Measurements from ENCODE around the gene ZFP36L2. TPM values are rescaled to one million over a fixed set of nuclear protein-coding genes. Genes with fewer than 3 reads are reported as not detected.

ZFP36L2 gene
- total and polyA plus RNA-seq, 10 of the 15 experiments (the other 5 are each of a cell fraction or from before 2014, with no cell fraction given): 4.3 to 64.9 (median 19.5) TPM

DNA sequence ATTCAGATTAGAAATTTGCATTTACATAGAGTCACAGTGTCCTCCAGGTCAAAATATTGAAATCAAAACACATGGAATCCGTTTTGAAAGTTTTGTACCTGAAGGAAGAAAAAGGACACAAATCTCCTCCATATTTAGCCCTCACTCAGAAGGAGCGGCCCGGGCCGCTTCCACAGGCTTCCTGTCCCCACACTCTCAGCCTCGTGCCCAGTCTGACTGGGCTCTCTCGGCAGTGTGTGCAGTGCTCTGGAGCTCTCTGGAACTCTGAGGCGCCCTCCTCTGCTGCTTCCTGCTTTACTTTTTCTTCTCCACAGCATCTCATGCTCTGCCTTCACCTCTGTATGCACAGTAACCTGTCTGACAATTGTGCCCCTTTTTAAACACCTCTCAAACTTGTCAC, 22.2 kb upstream of the ZFP36L2 start:
- CTCF ChIA-PET: no interaction called here
- ATAC-seq (no peak), FAIRE-seq (no peak), DNase-seq (ENCODE audit: low read depth, low spot score) (no peak)
- H3K9me3 ChIP-seq (replicated peaks; ENCODE audit: control insufficient read depth, insufficient read depth, low read length): no peaks in the 10 kb centered on the region
- H3K4me2 ChIP-seq (ENCODE audit: control insufficient read depth, insufficient read depth): no peak overlapping the region
- RAD21 ChIA-PET (ENCODE audit: unreplicated experiment): interaction anchor here (1.2 kb wide), 1 partner anchor 236 kb away, joined by 5 read pairs; no protein-coding TSS in a partner anchor
- no peak overlapping the region for H3K4me3 ChIP-seq
- in situ Hi-C loops (cut with MboI): no loop called here
- no peak overlapping the region for H3K27ac ChIP-seq (ENCODE audit: control insufficient read depth, insufficient read depth)
- H4K20me1 ChIP-seq (ENCODE audit: control insufficient read depth, insufficient read depth): no peaks in the 10 kb centered on the region
- no peak for TF ChIP-seq SREBF1 (IDR thresholded peaks at IDR 0.05; ENCODE audit: low read length)
- TF ChIP-seq, protein P1, sequence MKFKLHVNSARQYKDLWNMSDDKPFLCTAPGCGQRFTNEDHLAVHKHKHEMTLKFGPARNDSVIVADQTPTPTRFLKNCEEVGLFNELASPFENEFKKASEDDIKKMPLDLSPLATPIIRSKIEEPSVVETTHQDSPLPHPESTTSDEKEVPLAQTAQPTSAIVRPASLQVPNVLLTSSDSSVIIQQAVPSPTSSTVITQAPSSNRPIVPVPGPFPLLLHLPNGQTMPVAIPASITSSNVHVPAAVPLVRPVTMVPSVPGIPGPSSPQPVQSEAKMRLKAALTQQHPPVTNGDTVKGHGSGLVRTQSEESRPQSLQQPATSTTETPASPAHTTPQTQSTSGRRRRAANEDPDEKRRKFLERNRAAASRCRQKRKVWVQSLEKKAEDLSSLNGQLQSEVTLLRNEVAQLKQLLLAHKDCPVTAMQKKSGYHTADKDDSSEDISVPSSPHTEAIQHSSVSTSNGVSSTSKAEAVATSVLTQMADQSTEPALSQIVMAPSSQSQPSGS (IDR thresholded peaks at IDR 0.05; ENCODE audit: low read length): no peak
- TF ChIP-seq FOXK2 (IDR thresholded peaks at IDR 0.05): no peak
- TF ChIP-seq PML (IDR thresholded peaks at IDR 0.05; ENCODE audit: low read length): no peak
- TF ChIP-seq FOXM1 (IDR thresholded peaks at IDR 0.05; ENCODE audit: low read depth, low read length): no peak
- no peak for TF ChIP-seq SRF (IDR thresholded peaks at IDR 0.05; ENCODE audit: low read depth in 2 of 2, low read length in 2 of 2)
- no peak for TF ChIP-seq PAX8 (IDR thresholded peaks at IDR 0.05)
- TF ChIP-seq, protein P2, sequence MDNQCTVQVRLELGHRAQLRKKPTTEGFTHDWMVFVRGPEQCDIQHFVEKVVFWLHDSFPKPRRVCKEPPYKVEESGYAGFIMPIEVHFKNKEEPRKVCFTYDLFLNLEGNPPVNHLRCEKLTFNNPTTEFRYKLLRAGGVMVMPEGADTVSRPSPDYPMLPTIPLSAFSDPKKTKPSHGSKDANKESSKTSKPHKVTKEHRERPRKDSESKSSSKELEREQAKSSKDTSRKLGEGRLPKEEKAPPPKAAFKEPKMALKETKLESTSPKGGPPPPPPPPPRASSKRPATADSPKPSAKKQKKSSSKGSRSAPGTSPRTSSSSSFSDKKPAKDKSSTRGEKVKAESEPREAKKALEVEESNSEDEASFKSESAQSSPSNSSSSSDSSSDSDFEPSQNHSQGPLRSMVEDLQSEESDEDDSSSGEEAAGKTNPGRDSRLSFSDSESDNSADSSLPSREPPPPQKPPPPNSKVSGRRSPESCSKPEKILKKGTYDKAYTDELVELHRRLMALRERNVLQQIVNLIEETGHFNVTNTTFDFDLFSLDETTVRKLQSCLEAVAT (IDR thresholded peaks at IDR 0.05): no peak
- TF ChIP-seq TAF1 (IDR thresholded peaks at IDR 0.05; ENCODE audit: borderline replicate concordance, low read depth, low read length): no peak
- no peak for TF ChIP-seq EZH2 (IDR thresholded peaks at IDR 0.05; ENCODE audit: borderline replicate concordance, control insufficient read depth, low read depth, low read length)
- TF ChIP-seq TCF7 (IDR thresholded peaks at IDR 0.05; ENCODE audit: borderline replicate concordance): no peak
- TF ChIP-seq, protein P3, sequence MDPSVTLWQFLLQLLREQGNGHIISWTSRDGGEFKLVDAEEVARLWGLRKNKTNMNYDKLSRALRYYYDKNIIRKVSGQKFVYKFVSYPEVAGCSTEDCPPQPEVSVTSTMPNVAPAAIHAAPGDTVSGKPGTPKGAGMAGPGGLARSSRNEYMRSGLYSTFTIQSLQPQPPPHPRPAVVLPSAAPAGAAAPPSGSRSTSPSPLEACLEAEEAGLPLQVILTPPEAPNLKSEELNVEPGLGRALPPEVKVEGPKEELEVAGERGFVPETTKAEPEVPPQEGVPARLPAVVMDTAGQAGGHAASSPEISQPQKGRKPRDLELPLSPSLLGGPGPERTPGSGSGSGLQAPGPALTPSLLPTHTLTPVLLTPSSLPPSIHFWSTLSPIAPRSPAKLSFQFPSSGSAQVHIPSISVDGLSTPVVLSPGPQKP (IDR thresholded peaks at IDR 0.05; ENCODE audit: low read depth, low read length): no peak
- no peak for TF ChIP-seq CBX3 (IDR thresholded peaks at IDR 0.05; ENCODE audit: borderline replicate concordance, low read depth)
- TF ChIP-seq SMAD5 (IDR thresholded peaks at IDR 0.05; ENCODE audit: low read depth): no peak
- TF ChIP-seq SIN3A (IDR thresholded peaks at IDR 0.05; ENCODE audit: low read depth, low read length): no peak
- H3K27me3 ChIP-seq (replicated peaks in 1 of 2; ENCODE audit: control insufficient read depth in 2 of 2, insufficient read depth in 2 of 2, low read length in 1 of 2): no peaks in the 10 kb centered on the region
- no peak overlapping the region for H3K9ac ChIP-seq (ENCODE audit: control insufficient read depth, insufficient read depth, low read length)
- 98% methylated on average over 7 of the region's 7 CpGs for WGBS (ENCODE audit: insufficient coverage, insufficient replicate concordance, low lambda C conversion rate, missing lambda C conversion rate)
- no peaks in the 10 kb centered on the region; a peak in 2 of 4 replicates for H3K36me3 ChIP-seq (ENCODE audit: control insufficient read depth in 2 of 2, insufficient read depth in 2 of 2, low read length in 1 of 2)
- POLR2A ChIA-PET: no interaction called here
- SMC1A ChIA-PET (ENCODE audit: uncharacterized antibody, unreplicated experiment): interaction anchor here (1.6 kb wide), 1 partner anchor 20 kb away, joined by 3 read pairs; no protein-coding TSS in a partner anchor
- no peaks in the 10 kb centered on the region for H3K79me2 ChIP-seq (ENCODE audit: control insufficient read depth, insufficient read depth, low read length)
- BruUV-seq (replicated peaks): no TSS peak
- H2AFZ ChIP-seq (ENCODE audit: control insufficient read depth, low read depth, low read length): no peak overlapping the region
- intact Hi-C loops (cut with micrococcal nuclease; ENCODE audit: unreplicated experiment): no loop called here
- no peaks in the 10 kb centered on the region for H3K4me1 ChIP-seq (ENCODE audit: control insufficient read depth, insufficient read depth, low read length)
